Dedifferentiated amniotic fluid mesenchymal stem cell (primary cell): ENCODE data around the gene SND1.

Experiments used
- DNase-seq: peaks from one replicate; pipeline ENCODE4 v3.0.0-alpha.2; 2016; ENCODE audit errors: extremely low spot score

The SND1 gene

DNA sequence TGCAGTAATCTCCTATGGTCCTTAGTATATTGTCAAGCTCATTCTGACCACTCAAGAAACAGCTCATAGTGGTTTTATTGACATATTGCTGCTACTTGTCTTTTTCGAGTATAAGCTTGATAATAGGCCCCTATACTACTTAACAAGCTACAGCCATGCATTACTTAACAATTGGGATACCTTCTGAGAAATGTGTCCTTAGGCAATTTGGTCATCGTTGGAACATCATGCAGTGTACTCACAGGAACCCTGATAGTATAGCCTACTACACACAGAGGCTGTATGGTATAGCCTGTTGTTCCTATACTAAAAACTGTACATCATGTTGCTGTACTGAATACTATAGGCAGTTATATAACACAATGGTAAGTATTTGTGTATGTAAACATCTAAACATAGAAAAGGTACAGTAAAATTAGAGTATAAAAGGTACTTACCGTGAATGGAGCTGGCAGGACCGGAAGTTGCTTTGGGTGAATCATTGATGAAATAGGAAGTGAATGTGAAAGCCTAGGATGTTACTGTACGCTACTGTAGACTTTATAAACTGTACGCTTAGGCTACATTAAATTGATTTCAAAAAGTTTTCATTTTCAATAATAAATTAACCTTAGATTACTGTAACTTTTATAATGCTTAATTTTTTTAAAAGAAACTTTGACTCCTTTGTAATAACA is 218.4 kb downstream of the SND1 start:
- no peak for DNase-seq

DNA sequence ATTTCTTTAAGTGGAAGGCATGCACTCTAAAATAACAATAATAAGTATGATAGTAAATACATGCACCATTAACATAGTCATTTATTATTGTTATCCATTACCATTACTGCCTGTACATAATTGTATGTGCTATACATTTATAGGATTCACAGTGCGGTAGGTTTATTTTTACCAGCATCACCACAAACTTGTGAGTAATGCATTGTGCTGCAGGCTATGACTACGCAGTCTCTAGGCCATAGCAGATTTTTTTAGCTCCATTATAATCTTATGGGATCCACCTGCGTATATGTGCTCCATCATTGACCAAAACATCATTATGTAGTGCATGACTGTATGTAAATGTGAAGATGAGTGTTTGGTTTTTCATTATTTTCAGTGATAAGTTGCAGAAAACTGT is 219.2 kb downstream of the SND1 start:
- no peak for DNase-seq

- no peak for DNase-seq
Measured at GRCh38 chr7:127872122-127872521, 220.1 kb downstream of the SND1 start.

- DNase-seq = no peak
Measured at GRCh38 chr7:127873151-127873550, 221.2 kb downstream of the SND1 start.

GRCh38 chr7:127873715-127874636 is 222.0 kb downstream of the SND1 start:
- no peak for DNase-seq

DNA sequence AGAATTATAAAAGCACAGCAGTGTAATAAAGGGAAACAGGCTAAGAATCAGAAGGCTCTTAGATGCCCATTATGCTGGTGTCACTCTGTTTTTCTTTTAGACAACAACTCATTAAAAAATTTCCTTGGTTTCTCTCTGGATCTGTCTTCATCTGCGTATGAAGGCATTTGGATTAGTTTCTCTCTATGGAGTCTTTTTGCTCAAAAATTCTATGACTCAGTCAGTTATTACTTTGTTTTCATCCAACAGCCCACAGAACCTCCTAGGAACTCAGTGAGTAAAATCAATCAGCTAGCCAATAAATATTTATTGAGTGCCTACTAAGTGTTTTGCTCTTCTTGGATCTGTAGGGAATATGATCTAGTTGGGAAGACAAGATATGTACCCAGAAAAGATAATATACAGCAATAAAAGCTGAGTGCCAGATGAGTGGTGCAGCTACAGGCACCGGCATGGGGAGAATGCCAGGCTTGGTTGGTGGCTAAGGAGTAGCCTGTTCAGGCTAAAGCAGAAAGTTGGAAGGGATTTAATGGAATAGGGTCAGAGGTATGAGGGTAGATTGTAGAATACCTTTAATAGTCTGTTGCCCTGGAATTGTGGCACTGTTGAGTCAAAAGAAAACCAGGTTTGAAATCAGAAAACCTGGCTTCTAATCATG is 223.1 kb downstream of the SND1 start:
- DNase-seq = peak; percentile 32

GRCh38 chr7:127876393-127876792 is 224.4 kb downstream of the SND1 start:
- peak; percentile 20 for DNase-seq

DNA sequence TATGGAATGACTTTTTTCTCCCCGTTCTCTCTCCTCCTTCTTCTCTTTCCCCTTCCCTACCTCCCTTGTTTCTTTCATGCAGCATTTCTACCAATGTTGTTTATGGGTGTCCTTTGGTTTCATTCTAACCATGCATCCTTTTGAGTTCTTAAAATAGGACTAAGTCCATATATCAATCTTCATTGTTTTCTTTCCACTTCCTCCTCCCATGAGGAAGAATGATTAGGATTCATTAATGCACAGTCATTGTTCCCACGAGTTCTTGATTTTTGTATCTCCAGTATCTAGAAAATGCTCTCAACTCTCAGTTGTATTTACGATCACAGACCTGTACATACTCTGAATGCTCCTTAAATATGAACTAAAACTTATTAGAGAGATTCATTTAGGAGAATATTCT is 226.0 kb downstream of the SND1 start:
- DNase-seq = no peak

DNA sequence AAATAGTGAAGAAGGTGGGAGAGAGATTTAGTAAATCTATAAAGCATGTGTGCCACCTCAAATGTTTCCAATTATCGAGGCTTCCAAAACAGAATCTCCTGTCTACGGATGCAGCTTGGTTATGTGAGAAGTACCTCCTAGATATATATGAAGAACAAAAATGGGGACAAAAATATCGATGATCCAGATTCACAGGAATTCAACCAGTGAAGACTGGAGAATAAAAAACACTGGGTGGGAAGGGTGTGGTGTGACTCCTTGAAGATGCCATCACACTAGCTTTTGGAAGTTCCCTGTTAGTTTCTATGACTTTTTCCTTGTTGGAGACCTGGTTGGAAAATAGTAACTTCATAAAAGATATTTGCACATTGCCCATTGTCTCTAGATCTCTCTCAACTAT is 226.8 kb downstream of the SND1 start:
- DNase-seq = no peak

DNA sequence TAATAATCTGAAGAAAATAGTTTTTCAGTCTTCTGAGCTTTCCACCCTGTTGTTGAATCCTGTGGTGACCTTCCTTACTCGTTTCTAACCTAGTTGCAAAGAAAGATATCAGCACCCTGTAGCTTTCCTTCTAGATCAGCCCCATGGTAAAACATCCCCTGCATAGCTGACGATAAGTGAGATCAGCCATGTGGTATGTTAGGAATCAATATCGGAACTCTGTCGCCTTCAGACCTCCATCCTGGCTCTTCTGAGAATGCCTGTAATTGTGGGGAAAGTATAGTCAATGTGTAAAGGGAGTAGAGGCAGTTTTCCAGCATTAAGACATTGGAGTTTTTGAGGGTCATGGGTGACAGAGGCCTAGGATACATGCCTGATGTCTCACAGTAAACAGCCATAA is 227.4 kb downstream of the SND1 start:
- no peak for DNase-seq

DNA sequence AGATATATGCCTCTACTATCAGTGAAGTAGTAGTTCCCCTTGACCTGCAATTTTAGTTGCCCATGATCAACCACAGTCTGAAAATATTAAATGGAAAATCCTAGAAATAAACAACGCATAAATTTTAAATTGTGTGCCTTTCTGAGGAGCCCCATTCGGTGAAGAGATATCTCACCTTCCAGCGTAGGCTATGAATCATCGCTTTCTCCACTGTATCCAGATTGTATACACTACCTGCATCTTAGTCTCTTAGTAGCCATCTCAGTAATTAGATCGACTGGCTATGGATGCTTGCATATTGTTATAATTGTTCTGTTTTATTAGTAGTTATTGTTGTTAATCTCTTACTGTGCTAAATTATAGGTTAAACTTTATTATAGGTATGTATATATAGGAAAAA is 227.9 kb downstream of the SND1 start:
- no peak for DNase-seq

- no peak for DNase-seq
Measured at GRCh38 chr7:127880454-127880853, 228.5 kb downstream of the SND1 start.

GRCh38 chr7:127881564-127881963 is 229.6 kb downstream of the SND1 start:
- DNase-seq = no peak

- no peak for DNase-seq
Measured at GRCh38 chr7:127882313-127882920, 230.4 kb downstream of the SND1 start.

GRCh38 chr7:127884066-127884559 is 232.1 kb downstream of the SND1 start:
- DNase-seq = no peak

DNA sequence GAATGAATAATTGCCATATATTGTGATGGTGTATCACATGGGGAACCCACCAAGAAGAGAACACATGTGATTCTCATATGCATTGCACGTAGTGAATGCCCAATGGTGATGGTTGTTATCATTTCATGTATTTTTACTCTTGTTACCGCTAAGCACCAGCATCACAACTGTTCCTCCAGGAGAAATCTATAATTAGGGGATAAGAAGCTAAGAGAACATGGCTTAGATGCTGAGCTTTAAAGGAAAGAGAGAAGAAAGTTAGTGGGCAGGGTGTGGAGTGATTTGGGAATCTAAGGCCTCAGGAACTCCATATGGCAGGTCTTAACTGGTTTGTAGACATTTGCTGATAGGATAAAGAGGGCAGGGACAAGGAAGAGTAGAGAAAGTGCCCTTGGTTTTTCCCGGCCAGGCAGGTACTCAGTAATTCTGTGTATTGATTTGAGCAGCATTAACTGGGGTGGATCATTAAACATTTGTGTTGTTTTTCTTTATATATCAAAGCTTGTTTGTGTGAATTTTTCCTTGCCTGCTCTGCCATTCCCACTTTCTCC is 233.3 kb downstream of the SND1 start:
- no peak for DNase-seq

DNA sequence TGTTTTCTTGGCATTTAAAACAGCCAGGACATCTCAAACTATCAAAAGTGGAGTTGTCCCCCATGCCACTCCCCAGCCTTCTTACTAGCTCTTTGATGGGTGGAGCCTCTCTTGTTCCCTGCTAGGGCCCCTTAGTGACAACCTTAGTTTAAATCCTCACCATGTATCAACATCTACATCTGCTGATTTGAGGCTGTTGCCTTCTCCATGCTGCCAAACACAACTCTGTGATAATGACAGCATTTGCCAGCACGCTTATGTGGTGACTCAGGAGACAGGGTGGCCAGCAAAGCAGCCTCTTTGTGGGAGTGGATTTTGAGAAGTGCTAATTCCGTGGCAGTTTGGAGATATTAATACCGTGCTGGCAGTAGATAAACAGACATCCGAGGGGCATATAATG is 233.8 kb downstream of the SND1 start:
- peak; percentile 57 for DNase-seq

- DNase-seq = no peak
Measured at GRCh38 chr7:127886248-127886647, 234.3 kb downstream of the SND1 start.

- DNase-seq = no peak
Measured at GRCh38 chr7:127887096-127887495, 235.1 kb downstream of the SND1 start.

GRCh38 chr7:127887631-127888030 is 235.6 kb downstream of the SND1 start:
- no peak for DNase-seq

- no peak for DNase-seq
Measured at GRCh38 chr7:127888411-127888810, 236.4 kb downstream of the SND1 start.

DNA sequence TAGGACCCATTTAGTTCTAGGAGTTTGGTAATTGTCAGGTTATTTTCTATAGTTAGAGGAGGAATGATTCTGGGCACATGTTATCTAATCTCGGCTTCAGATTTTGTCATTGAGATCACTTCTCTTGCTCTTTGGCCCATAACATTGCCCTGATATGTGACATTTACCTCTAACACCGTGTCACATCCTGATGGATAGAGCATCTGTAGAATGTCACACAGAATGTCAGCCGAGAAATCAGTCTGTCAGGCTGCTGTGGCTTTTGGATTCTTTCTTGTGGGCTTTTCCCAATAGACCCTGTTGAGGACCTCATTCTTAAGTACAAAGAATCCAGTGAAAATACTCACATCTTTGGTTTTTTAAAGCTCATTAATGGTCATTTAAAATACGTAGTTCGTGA is 236.8 kb downstream of the SND1 start:
- no peak for DNase-seq
